Upper lobe of right lung (tissue), 1 donor: Measurements from ENCODE around the gene LYRM9. TPM values are rescaled to one million over a fixed set of nuclear protein-coding genes. Genes with fewer than 3 reads are reported as not detected.
"Not testable (repeated sequence)": the region's sequence is repeated elsewhere in the genome, so short reads cannot be mapped to it uniquely, and the experiment has no call there.

Experiments used
- ATAC-seq: fragments of 200-7000 bp; cut with Tn5 transposase; one replicate; pipeline ENCODE4 v1.9.1; 2020; ENCODE audit warnings: mild to moderate bottlenecking, moderate library complexity
- DNase-seq: peaks from one replicate; pipeline ENCODE4 v3.0.0-alpha.2; 2020
- H3K27ac ChIP-seq: fragments of 200-600 bp; one replicate; pipeline ENCODE4 v1.8.0; 2022
- H3K27me3 ChIP-seq: fragments of 200-600 bp; one replicate; pipeline ENCODE4 v1.8.0; 2022; ENCODE audit warnings: mild to moderate bottlenecking
- H3K36me3 ChIP-seq: fragments of 200-600 bp; one replicate; pipeline ENCODE4 v1.8.0; 2022
- H3K4me1 ChIP-seq: fragments of 200-600 bp; one replicate; pipeline ENCODE4 v1.8.0; 2022
- H3K4me3 ChIP-seq: fragments of 200-600 bp; one replicate; pipeline ENCODE4 v1.8.0; 2022; ENCODE audit warnings: mild to moderate bottlenecking
- H3K9me3 ChIP-seq: fragments of 200-600 bp; one replicate; pipeline ENCODE4 v1.8.0; 2022
- CTCF ChIP-seq: fragments of 200-600 bp; IDR thresholded peaks from one replicate; pipeline ENCODE4 v1.8.0; 2022; ENCODE audit warnings: antibody characterized with exemption
- intact Hi-C: fragments of 100-400 bp; cut with DNase I; formaldehyde crosslinking; loops from one replicate; pipeline ENCODE4 v1.11.0; 2022
- total RNA-seq: library from RNA; stranded (reverse); fragmentation: NEBNext Ultra II Directional; extraction: Animal tissue kit (Norgen Biotek cat#: 25700); gene quantifications from one replicate; pipeline ENCODE4 v1.2.1, GENCODE V29; 2021
- donor health status: DM: no; HTN: yes; CAD: no; lungs with severe emphysema.

Gene LYRM9
- total RNA-seq, 1 donor from 2014 or later, result 9.0 TPM

- Histone ChIP-seq H3K9me3 (no peaks in the 10 kb centered on the region), H3K4me3 (no peak overlapping the region), H3K27me3 (no peaks in the 10 kb centered on the region), H3K4me1 (no peaks in the 10 kb centered on the region), H3K36me3 (no peaks in the 10 kb centered on the region), H3K27ac (no peak overlapping the region)
- no peak for TF ChIP-seq CTCF
- intact Hi-C loops, result no loop called here
- no peak for ATAC-seq
- no peak for DNase-seq
Observed at GRCh38 chr17:27849474-27850185, 43.5 kb downstream of the LYRM9 start.

- Histone ChIP-seq H3K27me3 (no peaks in the 10 kb centered on the region), H3K4me1 (no peaks in the 10 kb centered on the region), H3K27ac (no peak overlapping the region), H3K9me3 (no peaks in the 10 kb centered on the region), H3K4me3 (no peak overlapping the region), H3K36me3 (no peaks in the 10 kb centered on the region)
- intact Hi-C loops, result no loop called here
- TF ChIP-seq CTCF, result no peak
- DNase-seq (no peak), ATAC-seq (no peak)
Observed at GRCh38 chr17:27848931-27849330, 44.2 kb downstream of the LYRM9 start.

GRCh38 chr17:27846808-27847307 lies 46.3 kb downstream of the LYRM9 start:
- H3K4me3 ChIP-seq, H3K27ac ChIP-seq, H3K9me3 ChIP-seq, intact Hi-C loops, H3K36me3 ChIP-seq, H3K4me1 ChIP-seq, H3K27me3 ChIP-seq, DNase-seq, ATAC-seq: not testable (repeated sequence)

- no peak for ATAC-seq
- DNase-seq, result no peak
- H3K4me3 ChIP-seq, result no peak overlapping the region
Observed at GRCh38 chr17:27846042-27846655, 47.0 kb downstream of the LYRM9 start.

GRCh38 chr17:27845264-27846041 lies 47.7 kb downstream of the LYRM9 start:
- no peaks in the 10 kb centered on the region for H3K36me3 ChIP-seq
- no peak overlapping the region for H3K27ac ChIP-seq
- DNase-seq (no peak), ATAC-seq (no peak)
- H3K4me1 ChIP-seq, result no peaks in the 10 kb centered on the region
- H3K27me3 ChIP-seq, result no peaks in the 10 kb centered on the region
- H3K9me3 ChIP-seq, result no peaks in the 10 kb centered on the region
- intact Hi-C loops, result no loop called here
- H3K4me3 ChIP-seq, result no peak overlapping the region
- TF ChIP-seq CTCF, result no peak

More at GRCh38 chr17:27846042-27846655, 47.0 kb downstream of the LYRM9 start:
- H3K4me1 ChIP-seq, result no peaks in the 10 kb centered on the region
- no peak for TF ChIP-seq CTCF
- no peak overlapping the region for H3K27ac ChIP-seq
- H3K36me3 ChIP-seq, result no peaks in the 10 kb centered on the region
- intact Hi-C loops, result no loop called here
- H3K27me3 ChIP-seq, result no peaks in the 10 kb centered on the region
- no peaks in the 10 kb centered on the region for H3K9me3 ChIP-seq

- no peak for TF ChIP-seq CTCF
- intact Hi-C loops, result no loop called here
Observed at GRCh38 chr17:27840688-27841087, 52.5 kb downstream of the LYRM9 start.

GRCh38 chr17:27840406-27840678 lies 52.8 kb downstream of the LYRM9 start:
- peak; percentile 24 for ATAC-seq

More at GRCh38 chr17:27840688-27841087, 52.5 kb downstream of the LYRM9 start:
- DNase-seq (no peak), ATAC-seq (no peak)
- no peak overlapping the region for H3K27ac ChIP-seq
- no peaks in the 10 kb centered on the region for H3K9me3 ChIP-seq
- no peak overlapping the region for H3K4me3 ChIP-seq
- H3K27me3 ChIP-seq, result no peaks in the 10 kb centered on the region
- no peaks in the 10 kb centered on the region for H3K36me3 ChIP-seq
- H3K4me1 ChIP-seq, result no peaks in the 10 kb centered on the region

GRCh38 chr17:27839571-27840405 lies 53.4 kb downstream of the LYRM9 start:
- H3K4me3 ChIP-seq, H3K27me3 ChIP-seq, intact Hi-C loops, H3K9me3 ChIP-seq, H3K27ac ChIP-seq, H3K36me3 ChIP-seq, DNase-seq, H3K4me1 ChIP-seq: not testable (repeated sequence)
- peak; percentile 89 for ATAC-seq

More at GRCh38 chr17:27840406-27840678, 52.8 kb downstream of the LYRM9 start:
- H3K9me3 ChIP-seq, H3K27ac ChIP-seq, H3K4me3 ChIP-seq, H3K27me3 ChIP-seq, DNase-seq, H3K36me3 ChIP-seq, H3K4me1 ChIP-seq, intact Hi-C loops: not testable (repeated sequence)
